Globus pallidus (tissue), 1 donor: Measurements from ENCODE around the gene FAIM.
"Not testable (repeated sequence)": the region's sequence is repeated elsewhere in the genome, so short reads cannot be mapped to it uniquely, and the experiment has no call there.

Experiments used
- DNase-seq: peaks from one replicate; pipeline ENCODE4 v3.0.0-alpha.2; 2015; ENCODE audit warnings: low spot score

Gene FAIM

DNA sequence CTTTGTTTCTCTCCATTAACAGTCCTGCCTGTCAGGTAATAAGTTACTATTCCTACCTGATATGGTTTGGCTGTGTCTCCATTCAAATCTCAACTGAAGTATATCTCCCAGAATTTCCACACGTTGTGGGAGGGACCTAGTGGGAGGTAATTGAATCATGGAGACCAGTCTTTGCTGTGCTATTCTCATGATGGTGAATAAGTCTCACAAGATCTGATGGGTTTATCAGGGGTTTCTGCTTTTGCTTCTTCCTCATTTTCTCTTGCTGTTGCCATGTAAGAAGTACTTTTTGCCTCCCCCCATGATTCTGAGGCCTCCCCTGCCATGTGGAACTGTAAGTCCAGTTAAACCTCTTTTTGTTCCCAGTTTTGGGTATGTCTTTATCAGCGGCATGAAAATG lies 6.9 kb upstream of the FAIM start:
- DNase-seq: not testable (repeated sequence)

DNA sequence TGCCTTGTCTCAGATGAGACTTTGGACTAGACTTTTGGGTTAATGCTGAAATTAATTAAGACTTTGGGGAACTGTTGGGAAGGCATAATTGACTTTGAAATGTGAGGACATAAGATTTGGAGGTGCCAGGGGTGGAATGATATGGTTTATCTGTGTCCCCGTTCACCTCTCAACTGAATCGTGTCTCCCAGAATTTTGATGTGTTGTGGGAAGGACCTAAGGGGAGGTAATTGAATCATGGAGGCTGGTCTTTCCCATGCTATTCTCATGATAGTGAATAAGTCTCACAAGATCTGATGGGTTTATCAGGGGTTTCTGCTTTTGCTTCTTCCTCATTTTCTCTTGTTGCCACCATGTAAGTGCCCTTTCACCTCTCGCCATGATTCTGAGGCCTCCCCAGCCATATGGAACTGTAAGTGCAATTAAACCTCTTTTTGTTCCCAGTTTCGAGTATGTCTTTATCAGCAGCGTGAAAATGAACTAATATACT lies 4.4 kb upstream of the FAIM start:
- DNase-seq: not testable (repeated sequence)

DNA sequence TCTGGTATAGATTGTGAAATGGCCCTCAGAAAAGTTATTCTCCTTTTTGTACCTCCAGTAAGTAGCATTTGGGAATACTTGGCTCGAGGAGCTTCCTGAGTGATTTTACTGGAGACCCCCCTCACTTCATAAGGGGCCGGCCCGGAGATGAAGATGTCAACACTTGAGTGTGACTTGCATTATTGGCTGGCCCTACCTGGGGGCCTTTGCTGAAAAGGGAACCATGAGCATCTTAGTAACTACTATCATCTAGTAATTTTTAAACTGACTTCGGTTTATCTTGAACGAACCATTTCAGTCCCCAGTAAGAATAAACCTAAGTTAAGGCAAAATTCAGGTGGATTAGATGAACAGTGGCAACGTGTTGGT lies 1.3 kb downstream of the FAIM start:
- DNase-seq: no peak

DNA sequence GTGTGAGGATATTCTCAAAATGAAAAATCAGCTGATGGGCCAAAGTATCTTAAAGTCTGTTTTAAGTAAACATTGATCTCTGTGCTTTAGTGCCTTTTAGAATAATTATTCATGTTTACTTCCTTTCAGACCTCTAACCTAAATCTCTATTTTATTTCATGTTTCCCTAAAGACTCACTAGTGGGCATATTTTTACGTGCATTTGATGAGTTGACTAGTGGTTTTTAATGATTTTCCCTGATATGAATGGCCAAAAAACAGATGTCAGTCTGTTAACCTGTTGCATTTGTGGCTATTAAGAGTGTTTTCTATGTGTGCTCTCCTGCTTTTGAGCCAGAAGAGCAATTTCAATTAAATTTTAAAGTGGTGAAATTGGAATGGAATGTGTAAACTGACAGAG lies 6.9 kb downstream of the FAIM start:
- no peak for DNase-seq

DNA sequence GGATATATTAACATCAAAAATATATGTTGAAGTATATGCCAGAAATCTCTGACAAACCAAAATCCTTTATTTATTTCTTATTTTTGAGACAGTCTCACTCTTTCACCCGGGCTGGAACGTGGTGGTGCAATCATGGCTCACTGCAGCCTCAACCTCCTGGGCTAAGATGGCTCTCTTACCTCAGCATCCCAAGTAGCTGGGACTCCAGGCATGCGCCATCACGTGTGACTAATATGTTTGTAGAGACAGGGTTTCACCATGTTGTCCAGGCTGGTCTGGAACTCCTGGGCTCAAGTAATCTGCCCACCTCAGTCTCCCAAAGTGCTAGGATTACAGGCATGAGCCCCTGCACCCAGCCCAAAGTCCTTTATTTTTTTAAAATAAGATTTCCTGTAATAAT lies 11.9 kb downstream of the FAIM start:
- no peak for DNase-seq

DNA sequence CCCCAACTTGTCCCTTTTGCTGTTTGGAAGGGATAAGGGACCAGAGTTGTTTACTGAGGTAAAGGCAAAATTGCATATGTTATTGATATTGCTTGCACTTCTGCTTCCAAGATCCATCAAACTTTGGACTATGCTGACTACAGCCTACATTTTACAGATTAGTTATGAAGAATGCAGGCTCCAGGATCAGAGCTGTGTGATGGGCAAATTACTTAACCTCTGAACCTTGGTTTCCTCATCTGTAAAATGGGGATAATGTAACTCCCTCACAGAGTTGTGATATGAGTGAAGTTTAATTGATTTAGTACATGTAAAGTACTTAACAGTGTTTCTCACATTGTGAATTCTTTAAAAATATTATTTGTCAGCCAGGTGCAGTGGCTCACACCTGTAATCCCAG lies 15.9 kb downstream of the FAIM start:
- DNase-seq: no peak

DNA sequence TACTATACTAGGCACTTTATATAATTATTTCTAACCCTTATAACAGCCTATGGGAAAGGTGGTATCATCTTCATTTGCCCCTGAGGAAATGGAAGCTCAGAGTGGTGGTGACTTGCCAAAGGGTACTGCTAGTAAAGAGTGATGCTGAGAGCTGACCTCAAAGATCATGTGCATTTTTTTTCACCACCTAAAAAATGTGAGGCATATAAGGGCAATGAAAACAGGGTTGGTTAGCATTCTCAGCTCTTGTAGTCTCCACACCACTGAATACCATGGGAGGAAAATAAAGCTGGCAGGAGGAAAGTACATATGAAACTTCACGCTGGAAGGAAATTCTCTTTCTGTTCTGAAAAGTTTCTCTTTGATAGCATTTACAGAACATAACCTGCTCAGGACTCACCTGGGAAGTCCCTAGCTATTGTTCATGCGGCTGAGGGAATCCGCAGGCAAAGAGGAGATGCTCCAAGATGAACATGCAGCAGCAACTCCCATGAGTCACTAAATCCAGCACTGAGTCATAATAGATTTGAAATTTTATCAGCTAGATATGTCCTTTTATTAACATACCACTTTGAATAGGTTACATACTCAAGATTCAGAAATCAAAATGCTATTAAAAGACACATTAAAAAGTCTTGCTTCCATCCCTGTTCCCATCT lies 17.3 kb downstream of the FAIM start:
- DNase-seq: no peak

DNA sequence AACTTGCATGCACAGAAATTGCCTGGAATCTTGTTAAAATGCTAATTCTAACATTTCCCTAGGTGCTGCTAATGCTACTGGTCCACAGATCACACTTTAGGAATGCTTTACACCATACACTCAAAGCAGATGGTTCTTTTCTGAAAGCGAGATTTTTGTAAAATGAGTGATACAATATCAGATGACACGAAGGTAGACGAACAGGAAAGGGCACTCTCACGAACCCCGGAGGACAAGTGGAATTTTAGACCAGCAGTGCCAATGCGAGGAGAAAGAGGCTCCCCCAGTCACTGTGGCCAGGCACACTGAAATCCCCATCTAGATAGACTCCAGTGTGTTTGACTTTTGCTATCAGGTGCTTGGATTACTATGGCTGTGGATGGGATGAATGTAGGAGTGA lies 21.0 kb downstream of the FAIM start:
- DNase-seq: no peak

DNA sequence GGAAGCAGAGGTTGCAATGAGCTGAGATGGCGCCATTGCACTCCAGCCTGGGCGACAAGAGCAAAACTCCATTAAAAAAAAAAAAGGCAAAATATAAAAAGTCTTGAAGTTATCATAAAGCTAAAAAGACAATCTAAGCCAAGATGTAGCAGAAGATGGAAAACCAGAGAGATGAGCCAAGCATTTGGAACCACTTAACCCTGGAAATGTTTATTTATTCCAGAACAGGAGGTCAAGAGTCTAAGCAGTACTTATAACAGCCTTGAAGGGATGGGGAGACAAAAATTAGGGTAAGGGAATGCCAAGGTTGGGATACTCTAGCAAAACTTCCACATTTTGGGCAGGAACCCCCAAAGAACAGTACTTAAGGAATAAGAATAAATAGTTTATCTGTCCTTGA lies 30.1 kb downstream of the FAIM start:
- DNase-seq: no peak

DNA sequence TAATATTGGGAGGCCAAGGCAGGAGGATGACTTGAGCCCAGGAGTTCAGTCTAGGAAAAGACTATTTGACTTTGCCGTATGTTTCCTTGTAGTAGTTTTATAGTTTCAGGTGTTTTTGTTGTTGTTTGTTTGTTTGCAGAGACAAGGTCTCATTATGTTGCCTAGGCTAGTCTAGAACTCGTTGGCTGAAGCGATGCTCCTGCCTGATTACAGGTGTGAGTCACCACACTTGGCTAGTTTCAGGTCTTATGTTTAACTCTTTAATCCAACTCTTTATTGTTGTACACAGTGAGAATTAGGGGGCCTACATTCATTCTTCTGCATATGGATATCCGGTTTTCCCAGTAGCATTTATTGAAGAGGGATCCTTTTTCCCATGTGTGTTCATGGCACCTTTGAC lies 32.0 kb downstream of the FAIM start:
- DNase-seq: no peak

DNA sequence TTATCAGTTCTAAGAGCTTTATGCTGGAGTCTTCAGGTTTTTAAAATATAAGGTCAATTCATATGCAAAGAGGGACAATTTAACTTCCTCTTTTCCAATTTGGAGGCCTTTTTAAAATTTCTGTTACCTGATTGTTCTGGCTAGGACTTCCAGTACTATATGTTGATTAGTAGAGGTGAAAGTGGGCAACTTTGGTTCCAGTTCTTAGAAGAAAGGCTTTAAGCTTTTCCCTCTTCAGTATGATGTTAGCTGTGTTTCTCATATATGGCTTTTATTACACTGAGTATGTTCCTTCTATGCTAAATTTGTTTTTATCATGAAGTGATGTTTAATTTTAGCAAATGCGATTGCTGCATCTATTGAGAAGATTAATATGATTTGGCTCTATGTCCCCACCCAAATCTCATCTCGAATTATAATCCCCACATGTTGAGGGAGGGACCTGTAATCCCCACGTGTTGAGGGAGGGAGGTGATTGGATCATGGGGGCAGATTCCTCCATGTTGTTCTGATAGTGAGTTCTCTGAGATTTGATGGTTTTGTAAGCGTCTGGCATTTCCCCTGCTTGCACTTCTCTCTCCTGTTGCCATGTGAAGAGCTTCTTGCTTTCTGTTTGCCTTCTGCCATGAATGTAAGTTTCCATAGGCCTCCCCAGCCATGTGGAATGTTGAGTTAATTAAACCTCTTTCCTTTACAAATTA lies 33.8 kb downstream of the FAIM start:
- DNase-seq: no peak

DNA sequence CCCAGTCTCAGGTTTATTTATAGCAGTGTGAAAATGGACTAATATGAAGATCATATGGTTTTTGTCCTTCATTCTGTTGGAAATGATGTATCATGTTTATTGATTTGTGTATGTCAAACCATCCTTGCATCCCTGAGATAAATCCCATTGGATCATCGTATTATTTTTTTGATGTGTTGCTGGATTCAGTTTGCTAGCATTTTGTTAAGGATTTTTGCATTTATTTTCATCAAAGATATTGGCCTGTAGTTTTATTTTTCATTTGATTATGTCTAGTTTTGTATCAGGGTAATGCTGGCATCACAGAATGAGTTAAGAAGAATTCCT lies 34.3 kb downstream of the FAIM start:
- no peak for DNase-seq

DNA sequence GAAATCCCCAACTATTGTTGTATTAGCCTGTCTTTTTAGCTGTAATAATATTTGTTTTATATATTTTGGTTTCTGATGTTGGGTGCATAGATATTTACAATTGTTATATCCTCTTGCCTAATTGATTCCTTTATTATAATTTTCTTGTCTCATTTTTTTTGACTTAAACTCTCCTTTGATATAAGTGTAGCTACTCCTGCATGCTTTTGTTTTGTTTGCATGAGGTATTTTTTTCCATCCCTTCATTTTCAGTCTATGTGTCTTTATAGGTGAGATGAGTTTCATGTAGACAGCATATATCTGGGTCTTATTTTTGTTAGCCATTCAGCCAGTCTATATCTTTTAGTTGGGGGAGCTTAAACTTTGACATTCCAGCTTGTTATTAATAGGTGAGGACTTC lies 37.4 kb downstream of the FAIM start:
- DNase-seq: no peak

DNA sequence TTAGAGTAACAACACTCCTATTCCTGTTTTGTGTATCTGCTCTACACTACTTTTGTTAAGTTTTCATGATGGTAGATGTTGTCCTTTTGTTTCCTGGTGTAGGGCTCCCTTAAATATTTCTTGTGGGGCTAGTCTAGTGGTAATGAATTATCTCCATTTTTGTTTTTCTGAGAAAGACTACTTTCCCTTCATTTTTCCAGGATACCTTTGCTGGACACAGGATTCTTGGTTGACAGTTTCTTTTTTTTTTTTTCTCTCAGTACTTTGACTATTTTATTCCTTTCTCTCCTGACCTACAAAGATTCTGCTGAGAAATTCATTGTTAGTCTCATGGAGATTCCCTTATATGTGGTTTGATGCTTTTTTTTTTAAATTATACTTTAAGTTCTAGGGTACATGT lies 37.9 kb downstream of the FAIM start:
- DNase-seq: no peak

DNA sequence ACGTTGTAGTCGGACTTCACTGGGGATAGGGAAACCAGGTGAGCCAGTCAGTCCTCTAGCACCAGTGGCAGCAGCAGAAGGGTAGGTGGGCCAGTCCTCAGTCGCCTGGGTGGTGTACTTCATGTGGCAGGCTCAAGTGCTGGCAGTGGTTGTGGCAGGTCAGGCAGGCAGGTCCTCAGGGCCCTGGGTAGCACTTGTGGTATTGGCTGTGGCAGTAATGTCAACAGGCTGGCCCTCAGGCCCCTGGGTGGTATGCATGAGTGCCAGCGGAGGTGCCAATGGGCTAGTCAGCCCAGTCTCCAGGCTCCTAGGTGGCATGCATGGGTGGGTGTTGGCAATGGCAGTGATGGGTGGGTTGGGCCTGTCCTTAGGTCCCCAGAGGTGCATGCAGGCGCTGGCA lies 40.6 kb downstream of the FAIM start:
- no peak for DNase-seq

DNA sequence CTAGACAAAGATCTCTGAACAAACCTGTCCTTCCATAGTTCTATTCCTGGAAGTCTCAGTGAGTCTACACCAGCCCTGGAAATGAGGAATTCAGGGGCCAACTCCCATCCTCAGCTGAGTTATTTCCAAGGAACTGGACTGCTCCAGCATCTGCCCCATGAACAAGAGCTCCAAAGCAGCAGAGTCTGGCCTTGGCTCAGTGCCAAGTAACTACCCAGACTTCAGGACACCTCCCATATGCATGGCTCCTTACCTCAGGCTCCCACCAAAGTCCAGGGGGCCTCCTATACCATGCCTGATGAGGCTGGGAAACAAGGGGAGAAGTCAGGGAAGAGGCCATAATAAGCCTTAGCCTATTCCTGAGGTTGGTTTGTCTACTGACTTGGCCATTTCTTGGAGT lies 45.0 kb downstream of the FAIM start:
- no peak for DNase-seq

DNA sequence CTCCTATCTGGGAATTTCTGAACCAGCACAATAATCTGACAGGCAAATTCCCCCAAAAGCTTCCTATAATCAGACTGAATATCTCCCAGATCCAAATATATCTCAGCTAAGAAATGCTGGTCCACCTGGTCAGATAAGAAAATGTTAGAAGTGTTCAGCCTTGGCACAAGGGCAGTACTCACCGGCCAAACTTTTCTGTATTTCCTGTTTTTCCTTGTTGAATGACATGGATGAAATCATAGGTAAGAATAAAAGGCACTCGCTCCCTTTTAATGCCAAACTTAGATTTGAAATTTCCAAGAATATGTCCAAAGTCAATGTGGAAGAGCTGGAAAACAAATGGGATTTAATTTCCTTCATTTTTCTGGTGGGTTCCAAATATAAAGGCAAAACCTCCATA lies 48.9 kb downstream of the FAIM start:
- DNase-seq: no peak

DNA sequence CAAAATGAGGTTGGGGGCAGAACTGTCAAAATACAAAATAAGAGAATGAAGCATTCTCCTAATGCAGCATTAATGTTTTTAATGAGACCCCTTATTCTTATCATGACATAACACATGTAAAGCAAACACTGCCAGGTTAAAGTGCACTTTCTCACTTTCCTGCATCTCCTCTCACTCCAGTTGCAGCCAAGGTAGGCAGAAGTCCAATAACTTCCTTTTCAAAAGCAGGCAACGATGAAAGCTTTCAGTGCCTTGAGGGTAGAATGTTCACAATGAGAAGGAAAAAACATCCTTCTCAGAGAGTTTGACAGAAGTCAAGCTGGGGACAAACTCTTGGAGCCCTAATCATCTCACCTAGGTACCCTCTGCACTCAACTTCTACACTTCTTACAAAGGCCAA lies 59.5 kb downstream of the FAIM start:
- DNase-seq: no peak

DNA sequence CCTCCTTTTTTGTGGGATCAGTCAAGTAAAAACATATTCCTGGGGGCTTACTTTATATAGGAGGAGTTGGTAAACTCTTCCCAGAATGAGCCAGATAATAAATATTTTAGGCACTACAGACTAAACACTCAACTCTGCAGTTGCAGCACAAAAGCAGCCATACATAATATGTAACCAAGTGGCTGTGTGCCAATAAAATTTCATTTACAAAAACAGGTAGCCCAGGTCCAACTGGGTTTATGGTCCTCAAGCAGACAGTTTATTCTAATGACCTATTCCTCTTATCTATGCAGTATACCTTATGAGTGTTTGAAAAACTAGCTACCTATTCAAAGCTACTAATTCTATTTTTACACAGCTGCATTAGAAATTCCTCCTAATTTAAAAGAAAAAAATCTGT lies 61.8 kb downstream of the FAIM start:
- no peak for DNase-seq

DNA sequence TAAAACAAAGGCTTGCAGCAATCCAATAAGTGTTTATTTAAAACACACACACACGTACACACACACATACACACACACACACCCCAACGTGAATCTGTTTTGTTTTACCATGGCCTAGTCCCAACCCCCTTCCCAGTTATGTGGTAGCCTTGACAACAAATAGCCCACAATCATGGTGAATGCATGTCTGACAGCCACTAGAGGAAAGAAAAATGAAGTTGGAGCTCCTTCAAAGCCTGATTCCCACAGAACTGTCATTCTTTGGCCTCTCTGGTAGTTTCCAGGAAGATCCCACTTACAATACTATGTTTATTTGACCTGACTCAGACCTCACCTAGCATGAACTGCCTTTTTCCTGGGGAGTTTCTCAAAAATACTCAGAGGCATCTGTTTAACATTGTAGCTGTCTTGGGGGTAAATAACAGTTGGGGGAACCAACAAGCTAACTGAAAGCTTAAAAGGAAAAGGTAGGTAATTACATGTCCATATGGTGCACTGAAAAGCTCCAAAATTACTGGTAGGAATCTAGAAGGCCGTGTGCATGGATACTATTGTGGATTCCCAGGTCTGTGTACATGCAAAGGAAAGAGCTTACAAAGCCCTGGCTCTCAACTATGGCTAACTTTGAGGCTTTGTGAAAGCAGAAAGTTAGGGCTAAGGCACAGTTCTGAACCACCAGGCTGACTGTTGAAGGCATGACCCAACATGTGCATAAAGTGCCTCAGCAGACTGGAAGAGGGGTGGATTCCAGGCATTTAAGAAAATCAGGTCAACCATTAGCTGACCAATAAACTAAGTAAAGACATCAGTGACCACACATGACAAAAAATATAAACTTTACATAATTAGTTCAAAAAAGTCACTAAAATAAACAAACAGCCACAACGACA lies 65.3 kb downstream of the FAIM start:
- no peak for DNase-seq

DNA sequence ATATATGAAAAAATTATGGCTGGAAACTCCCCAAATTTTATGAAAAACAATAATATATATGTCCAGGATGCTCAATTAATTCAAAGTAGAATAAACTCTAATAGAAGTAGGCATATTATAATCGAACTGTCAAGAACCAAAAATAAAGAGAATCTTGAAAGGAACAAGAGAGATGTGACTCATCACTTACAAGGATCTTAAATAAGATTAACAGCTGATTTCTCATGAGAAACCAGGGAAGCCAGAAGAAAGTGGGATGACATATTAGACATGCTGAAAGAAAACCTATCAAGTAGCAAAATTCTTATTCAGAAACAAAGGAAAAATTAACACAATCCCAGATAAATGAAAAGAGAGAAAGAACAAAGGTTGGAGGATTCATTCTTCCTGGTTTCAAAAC lies 66.8 kb downstream of the FAIM start:
- no peak for DNase-seq

DNA sequence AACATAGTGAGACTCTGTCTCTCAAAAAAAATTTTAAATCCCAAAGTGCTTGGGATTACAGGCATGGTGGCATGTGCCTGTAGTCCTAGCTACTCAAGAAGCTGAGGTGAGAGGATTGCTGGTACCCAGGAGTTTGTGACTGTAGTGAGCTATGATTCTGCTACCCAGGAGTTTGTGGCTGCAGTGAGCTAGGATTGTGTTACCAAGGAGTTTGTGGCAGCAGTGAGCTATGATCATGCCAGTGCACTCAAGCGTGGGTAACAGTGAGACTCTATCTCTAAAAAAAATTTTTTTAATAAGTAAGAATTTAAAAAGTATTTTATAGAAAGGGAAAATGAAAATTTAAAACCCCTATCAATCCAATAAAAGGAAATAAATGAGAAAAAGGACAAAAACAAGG lies 69.5 kb downstream of the FAIM start:
- no peak for DNase-seq

DNA sequence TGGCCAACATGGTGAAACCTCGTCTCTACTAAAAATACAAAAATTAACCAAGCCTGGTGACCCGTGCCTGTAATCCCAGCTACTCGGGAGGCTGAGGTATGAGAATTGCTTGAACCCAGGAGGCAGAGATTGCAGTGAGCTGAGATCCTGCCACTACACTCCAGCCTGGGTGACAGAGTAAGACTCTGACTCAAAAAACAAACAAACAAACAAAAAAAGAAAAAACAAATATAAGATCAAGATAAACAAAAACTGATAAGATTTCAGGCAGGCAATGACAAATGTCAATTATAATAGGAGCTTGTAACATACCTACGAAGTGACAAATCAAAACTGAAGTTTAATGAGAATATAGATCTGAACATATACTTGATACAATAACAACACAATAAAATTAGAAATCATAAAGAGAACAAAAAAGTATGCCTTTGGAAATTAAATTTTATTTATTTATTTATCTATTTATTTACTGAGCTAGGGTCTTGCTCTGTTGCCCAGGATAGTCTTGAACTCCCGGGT lies 70.4 kb downstream of the FAIM start:
- no peak for DNase-seq
